Smooth muscle cell (in vitro differentiated cells): ENCODE measurements around the gene PCK2. TPM values are rescaled to one million over a fixed set of nuclear protein-coding genes. Genes with fewer than 3 reads are reported as not detected.
A peak's percentile ranks its signal among the peaks of the same experiment; 100 is the strongest.

ENCODE experiments used
- DNase-seq: peaks from one replicate; lab custom pipeline; 2025; ENCODE audit not compliant: unreplicated experiment; lab: John Stamatoyannopoulos, UW
- H2AFZ ChIP-seq: fragments of 200-600 bp; sonication (generic); 2 replicates; pipeline ENCODE4 v1.6.0; 2016; ENCODE audit warnings: antibody characterized with exemption, low read depth, mild to moderate bottlenecking
- H3F3A ChIP-seq: fragments of 200-600 bp; sonication (generic); 2 replicates; pipeline ENCODE4 v1.6.0; 2017; ENCODE audit warnings: antibody characterized with exemption, low read depth
- H3K27ac ChIP-seq: fragments of 200-600 bp; sonication (generic); 2 replicates; pipeline ENCODE4 v1.5.1; 2016; ENCODE audit warnings: low read depth, mild to moderate bottlenecking
- H3K27me3 ChIP-seq: fragments of 200-600 bp; sonication (generic); 2 replicates; pipeline ENCODE4 v1.6.1; 2016; ENCODE audit warnings: low read depth, mild to moderate bottlenecking
- H3K36me3 ChIP-seq: fragments of 200-600 bp; sonication (generic); 2 replicates; pipeline ENCODE4 v1.5.1; 2016; ENCODE audit warnings: low read depth
- H3K4me1 ChIP-seq: fragments of 200-600 bp; sonication (generic); 2 replicates; pipeline ENCODE4 v1.5.1; 2016; ENCODE audit warnings: low read depth
- H3K4me2 ChIP-seq: fragments of 200-600 bp; sonication (generic); 2 replicates; pipeline ENCODE4 v1.6.0; 2016; ENCODE audit warnings: mild to moderate bottlenecking
- H3K4me3 ChIP-seq: fragments of 200-600 bp; sonication (generic); 2 replicates; pipeline ENCODE4 v1.5.1; 2016; ENCODE audit warnings: mild to moderate bottlenecking
- H3K79me2 ChIP-seq: fragments of 200-600 bp; sonication (generic); 2 replicates; pipeline ENCODE4 v1.6.0; 2016; ENCODE audit warnings: low read depth, mild to moderate bottlenecking
- H3K9ac ChIP-seq: fragments of 200-600 bp; sonication (generic); 2 replicates; pipeline ENCODE4 v1.6.0; 2016; ENCODE audit warnings: low read depth
- H3K9me3 ChIP-seq: fragments of 200-600 bp; sonication (generic); replicated peaks from 2 replicates; pipeline ENCODE4 v1.5.1; 2016; ENCODE audit warnings: low read depth
- H4K20me1 ChIP-seq: fragments of 200-600 bp; sonication (generic); 2 replicates; pipeline ENCODE4 v1.6.0; 2016; ENCODE audit warnings: low read depth
- CTCF ChIP-seq: fragments of 200-600 bp; sonication (generic); IDR thresholded peaks from 2 replicates; pipeline ENCODE4 v1.5.1; 2017; ENCODE audit warnings: borderline replicate concordance, mild to moderate bottlenecking, antibody characterized with exemption; ENCODE audit not compliant: insufficient read depth, poor library complexity, severe bottlenecking
- WGBS: methylation state at CpG from one replicate; pipeline ENCODE4 v1.1.7; 2016; ENCODE audit warnings: low lambda C conversion rate; 5-methylcytosine and 5-hydroxymethylcytosine counted together
- polyA plus RNA-seq: library from polyadenylated mRNA; unstranded; fragments of >200 nt; fragmentation: Nextera tagmentation; extraction: Ambion mirVana; gene quantifications from 2 replicates; pipeline ENCODE4 v1.2.1, GENCODE V29; 2016
- total RNA-seq: library from RNA; depleted of rRNA; stranded (reverse); fragments of >200 nt; gene quantifications from 2 replicates; pipeline ENCODE4 v1.2.3, GENCODE V29; 2014

The PCK2 gene
- total and polyA plus RNA-seq, 2 experiments from 2014 or later, result 21.5 to 40.4 TPM

- Histone ChIP-seq H3K27ac (no peak overlapping the region), H2AFZ (no peak overlapping the region), H3K4me3 (peak overlapping the region; percentile 66), H3F3A (peaks cover 10% of the 10 kb centered on the region), H3K79me2 (peaks cover 19% of the 10 kb centered on the region), H3K36me3 (no peaks in the 10 kb centered on the region), H3K27me3 (no peaks in the 10 kb centered on the region), H3K4me1 (peaks cover 18% of the 10 kb centered on the region), H3K4me2 (peak overlapping the region; percentile 92), H3K9me3 (no peaks in the 10 kb centered on the region), H3K9ac (no peak overlapping the region), H4K20me1 (peaks cover 8% of the 10 kb centered on the region)
- no peak for TF ChIP-seq CTCF
- WGBS, result 95% methylated on average over 9 of the region's 9 CpGs
- DNase-seq, result no peak
Observed at GRCh38 chr14:24139272-24139934, 45.3 kb downstream of the PCK2 start.

GRCh38 chr14:24141097-24141880, 47.2 kb downstream of the PCK2 start, which contains the start of gene EMC9:
Gene EMC9, minus strand, starts transcription at chr14:24141591. Its CDS starts 287 bp downstream, at chr14:24141304.
- peak; percentile 13 for TF ChIP-seq CTCF
- Histone ChIP-seq H3K9me3 (no peaks in the 10 kb centered on the region), H3K4me1 (peaks cover 21% of the 10 kb centered on the region), H3K36me3 (no peaks in the 10 kb centered on the region), H4K20me1 (peaks cover 8% of the 10 kb centered on the region), H3K27me3 (no peaks in the 10 kb centered on the region), H3K27ac (peak within 1 kb of the TSS; percentile 50), H3K4me3 (peak within 1 kb of the TSS; percentile 66), H2AFZ (peak within 1 kb of the TSS; percentile 25), H3F3A (peaks cover 16% of the 10 kb centered on the region), H3K79me2 (peaks cover 27% of the 10 kb centered on the region), H3K4me2 (peak within 1 kb of the TSS; percentile 92), H3K9ac (peak within 1 kb of the TSS; percentile 46)
- DNase-seq, result peak; percentile 94
- WGBS, result under 1% methylated on average over 65 of the region's 65 CpGs

GRCh38 chr14:24143511-24143910, 49.4 kb downstream of the PCK2 start:
- Histone ChIP-seq H3K36me3 (no peaks in the 10 kb centered on the region), H3K9ac (no peak overlapping the region), H2AFZ (no peak overlapping the region), H4K20me1 (peaks cover 16% of the 10 kb centered on the region), H3F3A (peaks cover 16% of the 10 kb centered on the region), H3K4me1 (peaks cover 21% of the 10 kb centered on the region), H3K4me3 (no peak overlapping the region), H3K4me2 (no peak overlapping the region), H3K9me3 (no peaks in the 10 kb centered on the region), H3K27ac (no peak overlapping the region), H3K79me2 (peaks cover 39% of the 10 kb centered on the region), H3K27me3 (no peaks in the 10 kb centered on the region)
- no peak for DNase-seq
- TF ChIP-seq CTCF, result no peak
- WGBS, result 43% methylated on average over 2 of the region's 2 CpGs
